ENCODE results near the gene STARD8. TPM values are rescaled to one million over a fixed set of nuclear protein-coding genes. Genes with fewer than 3 reads are reported as not detected.

Gene STARD8
- total and polyA plus RNA-seq, 2 donors (not counting 3 experiments of a cell fraction or from before 2014, with no cell fraction given) = 6.8 to 14.8 TPM

- Histone ChIP-seq H3K4me1 (ENCODE audit: control insufficient read depth, extremely low read depth, insufficient read depth, low read length) (peaks cover 65% of the 10 kb centered on the region), H3K27me3 (ENCODE audit: control insufficient read depth in 2 of 2, insufficient read depth in 2 of 2, low read length in 2 of 2) (no peaks in the 10 kb centered on the region), H3K9ac (replicated peaks; ENCODE audit: extremely low read depth, insufficient read depth, low read length) (peak overlapping the region; percentile 79), H3K4me2 (ENCODE audit: insufficient read depth, low read length) (peak overlapping the region; percentile 86), H3K79me2 (ENCODE audit: control insufficient read depth, insufficient read depth, low read length) (peaks cover 43% of the 10 kb centered on the region), H3K27ac (ENCODE audit: insufficient read depth, low read depth, low read length) (peak overlapping the region; percentile 57), H3K4me3 (replicated peaks in 1 of 3; ENCODE audit: insufficient read depth in 1 of 3, low read depth in 1 of 3, low read length in 3 of 3) (peak overlapping the region; percentile 54 to 73 (median 72)), H4K20me1 (replicated peaks; ENCODE audit: control insufficient read depth, extremely low read depth, insufficient read depth, low read length) (no peaks in the 10 kb centered on the region), H3K9me3 (replicated peaks; ENCODE audit: control insufficient read depth, insufficient read depth, low read length) (no peaks in the 10 kb centered on the region), H2AFZ (ENCODE audit: low read depth, low read length) (no peak overlapping the region), H3K9me1 (replicated peaks; ENCODE audit: control insufficient read depth, extremely low read depth, insufficient read depth, low read length) (no peaks in the 10 kb centered on the region), H3K36me3 (ENCODE audit: control insufficient read depth in 2 of 2, extremely low read depth in 1 of 2, insufficient read depth in 2 of 2, low read length in 2 of 2) (no peaks in the 10 kb centered on the region)
- no TSS peak for BruUV-seq (replicated peaks)
- intact Hi-C loops (cut with micrococcal nuclease) (loop anchor here (5.0 kb wide), 1 partner anchor 47 kb away; the partner anchor contains the start of gene STARD8), dilution Hi-C loops (cut with MboI; ENCODE audit: extremely low pct_ligation_motif_present, low sequenced_read_pairs) (no loop called here)
- POLR2A ChIA-PET = interaction anchor here (0.8 to 0.9 kb wide), 2 partner anchors 24 to 46 kb away, joined by 3 read pairs; no protein-coding TSS in a partner anchor
- no peak for TF ChIP-seq MYC (IDR thresholded peaks at IDR 0.05; ENCODE audit: low read depth, low read length)
- FAIRE-seq (peak; percentile 76), DNase-seq (ENCODE audit: low read depth, low spot score) (no peak)
- CTCF ChIA-PET = interaction anchor here (1.0 to 1.1 kb wide), 2 partner anchors 16 to 511 kb away, joined by 3 to 6 read pairs; no protein-coding TSS in a partner anchor
These were observed 47.2 kb downstream of the STARD8 start for GRCh38 chrX:68694435-68695205.

GRCh38 chrX:68695206-68695845, 47.9 kb downstream of the STARD8 start:
- peak overlapping the region; percentile 86 for H3K4me2 ChIP-seq (ENCODE audit: insufficient read depth, low read length)
- DNase-seq (ENCODE audit: low read depth, low spot score) = no peak
- TF ChIP-seq FOS (IDR thresholded peaks at IDR 0.05; ENCODE audit: borderline replicate concordance, insufficient read depth, low read length) (peak; percentile 16), MYC (IDR thresholded peaks at IDR 0.05; ENCODE audit: low read depth, low read length) (no peak)
- H3K9ac ChIP-seq (replicated peaks; ENCODE audit: extremely low read depth, insufficient read depth, low read length) = peak overlapping the region; percentile 17
- H3K27me3 ChIP-seq (ENCODE audit: control insufficient read depth in 2 of 2, insufficient read depth in 2 of 2, low read length in 2 of 2) = no peaks in the 10 kb centered on the region
- ChIA-PET CTCF (no interaction called here), POLR2A (no interaction called here)
- peak overlapping the region in 2 of 3 experiments; percentile 72 to 73 for H3K4me3 ChIP-seq (replicated peaks in 1 of 3; ENCODE audit: insufficient read depth in 1 of 3, low read depth in 1 of 3, low read length in 3 of 3)
- H3K9me1 ChIP-seq (replicated peaks; ENCODE audit: control insufficient read depth, extremely low read depth, insufficient read depth, low read length) = no peaks in the 10 kb centered on the region
- H3K4me1 ChIP-seq (ENCODE audit: control insufficient read depth, extremely low read depth, insufficient read depth, low read length) = peaks cover 72% of the 10 kb centered on the region
- intact Hi-C loops (cut with micrococcal nuclease) (no loop called here), dilution Hi-C loops (cut with MboI; ENCODE audit: extremely low pct_ligation_motif_present, low sequenced_read_pairs) (no loop called here)
- no peaks in the 10 kb centered on the region for H3K9me3 ChIP-seq (replicated peaks; ENCODE audit: control insufficient read depth, insufficient read depth, low read length)
- H3K79me2 ChIP-seq (ENCODE audit: control insufficient read depth, insufficient read depth, low read length) = peaks cover 45% of the 10 kb centered on the region
- no peaks in the 10 kb centered on the region for H4K20me1 ChIP-seq (replicated peaks; ENCODE audit: control insufficient read depth, extremely low read depth, insufficient read depth, low read length)
- BruUV-seq (replicated peaks) = no TSS peak
- no peak overlapping the region for H2AFZ ChIP-seq (ENCODE audit: low read depth, low read length)
- H3K27ac ChIP-seq (ENCODE audit: insufficient read depth, low read depth, low read length) = peak overlapping the region; percentile 61
- H3K36me3 ChIP-seq (ENCODE audit: control insufficient read depth in 2 of 2, extremely low read depth in 1 of 2, insufficient read depth in 2 of 2, low read length in 2 of 2) = no peaks in the 10 kb centered on the region
- FAIRE-seq = peak; percentile 89
